Neural cell (in vitro differentiated cells): ENCODE measurements around the gene PGAM2.

Experiments
- EP300 ChIP-seq: fragments of 450-650 bp; conservative IDR thresholded peaks from 2 replicates; pipeline ENCODE4 v1.6.1; 2014; ENCODE audit warnings: antibody characterized with exemption, mild to moderate bottlenecking, moderate library complexity; ENCODE audit not compliant: poor library complexity, severe bottlenecking
- EZH2 ChIP-seq: fragments of 200-600, 300-800 bp; shearing (Covaris generic), sonication (generic); IDR thresholded peaks from 2 replicates; pipeline ENCODE4 v1.6.1; 2014; ENCODE audit warnings: antibody characterized with exemption, low read length, borderline replicate concordance, mild to moderate bottlenecking; ENCODE audit not compliant: insufficient read depth, poor library complexity, severe bottlenecking
- POLR2AphosphoS5 ChIP-seq: IDR thresholded peaks from 2 replicates; pipeline ENCODE4 v1.6.1; 2012
- SMC3 ChIP-seq: fragments of 450-650 bp; conservative IDR thresholded peaks from 2 replicates; pipeline ENCODE4 v1.6.1; 2014; ENCODE audit warnings: antibody characterized with exemption, mild to moderate bottlenecking, moderate library complexity; ENCODE audit not compliant: poor library complexity
- TAF1 ChIP-seq: IDR thresholded peaks from 2 replicates; pipeline ENCODE4 v1.6.1; 2012; ENCODE audit warnings: low read depth
- TF ChIP-seq, protein P1 (sequence below): fragments of 450-650 bp; IDR thresholded peaks from 2 replicates; pipeline ENCODE4 v1.5.1; 2014; ENCODE audit warnings: antibody characterized with exemption, mild to moderate bottlenecking, moderate library complexity; ENCODE audit not compliant: poor library complexity, severe bottlenecking
- TF ChIP-seq, protein P2 (sequence below): IDR thresholded peaks from 2 replicates; pipeline ENCODE4 v1.6.1; 2012; ENCODE audit warnings: borderline replicate concordance

DNA sequence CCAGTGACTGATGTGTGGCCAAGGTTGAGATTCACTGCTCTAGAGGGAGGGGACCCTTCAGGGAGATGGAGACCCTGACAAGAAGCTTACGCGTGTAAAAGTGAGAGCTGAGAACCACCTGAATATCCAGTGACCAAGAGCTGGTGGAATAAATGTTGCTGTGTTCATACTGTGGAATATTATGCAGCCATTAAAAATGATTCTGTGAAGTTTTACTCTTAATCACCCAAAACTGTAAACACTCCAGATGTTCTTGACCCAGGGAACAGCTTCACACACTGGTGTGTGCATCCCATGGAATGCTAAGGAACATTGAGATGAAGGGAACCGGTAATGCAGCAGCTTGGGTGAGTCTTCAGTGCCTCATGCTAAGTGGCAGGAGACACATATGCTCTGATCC is 21.3 kb upstream of the PGAM2 start:
- TF ChIP-seq, protein P1, sequence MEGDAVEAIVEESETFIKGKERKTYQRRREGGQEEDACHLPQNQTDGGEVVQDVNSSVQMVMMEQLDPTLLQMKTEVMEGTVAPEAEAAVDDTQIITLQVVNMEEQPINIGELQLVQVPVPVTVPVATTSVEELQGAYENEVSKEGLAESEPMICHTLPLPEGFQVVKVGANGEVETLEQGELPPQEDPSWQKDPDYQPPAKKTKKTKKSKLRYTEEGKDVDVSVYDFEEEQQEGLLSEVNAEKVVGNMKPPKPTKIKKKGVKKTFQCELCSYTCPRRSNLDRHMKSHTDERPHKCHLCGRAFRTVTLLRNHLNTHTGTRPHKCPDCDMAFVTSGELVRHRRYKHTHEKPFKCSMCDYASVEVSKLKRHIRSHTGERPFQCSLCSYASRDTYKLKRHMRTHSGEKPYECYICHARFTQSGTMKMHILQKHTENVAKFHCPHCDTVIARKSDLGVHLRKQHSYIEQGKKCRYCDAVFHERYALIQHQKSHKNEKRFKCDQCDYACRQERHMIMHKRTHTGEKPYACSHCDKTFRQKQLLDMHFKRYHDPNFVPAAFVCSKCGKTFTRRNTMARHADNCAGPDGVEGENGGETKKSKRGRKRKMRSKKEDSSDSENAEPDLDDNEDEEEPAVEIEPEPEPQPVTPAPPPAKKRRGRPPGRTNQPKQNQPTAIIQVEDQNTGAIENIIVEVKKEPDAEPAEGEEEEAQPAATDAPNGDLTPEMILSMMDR: no peak
- TF ChIP-seq SMC3 (no peak), POLR2AphosphoS5 (no peak), EZH2 (no peak), TAF1 (no peak), EP300 (no peak)
- TF ChIP-seq, protein P2, sequence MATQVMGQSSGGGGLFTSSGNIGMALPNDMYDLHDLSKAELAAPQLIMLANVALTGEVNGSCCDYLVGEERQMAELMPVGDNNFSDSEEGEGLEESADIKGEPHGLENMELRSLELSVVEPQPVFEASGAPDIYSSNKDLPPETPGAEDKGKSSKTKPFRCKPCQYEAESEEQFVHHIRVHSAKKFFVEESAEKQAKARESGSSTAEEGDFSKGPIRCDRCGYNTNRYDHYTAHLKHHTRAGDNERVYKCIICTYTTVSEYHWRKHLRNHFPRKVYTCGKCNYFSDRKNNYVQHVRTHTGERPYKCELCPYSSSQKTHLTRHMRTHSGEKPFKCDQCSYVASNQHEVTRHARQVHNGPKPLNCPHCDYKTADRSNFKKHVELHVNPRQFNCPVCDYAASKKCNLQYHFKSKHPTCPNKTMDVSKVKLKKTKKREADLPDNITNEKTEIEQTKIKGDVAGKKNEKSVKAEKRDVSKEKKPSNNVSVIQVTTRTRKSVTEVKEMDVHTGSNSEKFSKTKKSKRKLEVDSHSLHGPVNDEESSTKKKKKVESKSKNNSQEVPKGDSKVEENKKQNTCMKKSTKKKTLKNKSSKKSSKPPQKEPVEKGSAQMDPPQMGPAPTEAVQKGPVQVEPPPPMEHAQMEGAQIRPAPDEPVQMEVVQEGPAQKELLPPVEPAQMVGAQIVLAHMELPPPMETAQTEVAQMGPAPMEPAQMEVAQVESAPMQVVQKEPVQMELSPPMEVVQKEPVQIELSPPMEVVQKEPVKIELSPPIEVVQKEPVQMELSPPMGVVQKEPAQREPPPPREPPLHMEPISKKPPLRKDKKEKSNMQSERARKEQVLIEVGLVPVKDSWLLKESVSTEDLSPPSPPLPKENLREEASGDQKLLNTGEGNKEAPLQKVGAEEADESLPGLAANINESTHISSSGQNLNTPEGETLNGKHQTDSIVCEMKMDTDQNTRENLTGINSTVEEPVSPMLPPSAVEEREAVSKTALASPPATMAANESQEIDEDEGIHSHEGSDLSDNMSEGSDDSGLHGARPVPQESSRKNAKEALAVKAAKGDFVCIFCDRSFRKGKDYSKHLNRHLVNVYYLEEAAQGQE: no peak
